Adrenal gland (tissue), 12 donors: ENCODE results near the gene ZBTB40. TPM values are rescaled to one million over a fixed set of nuclear protein-coding genes. Genes with fewer than 3 reads are reported as not detected.

ENCODE experiments used
- DNase-seq, 7 donors: peaks; one replicate each; pipeline ENCODE4 v3.0.0-alpha.2; 2019 to 2020
- H3K27ac ChIP-seq, 5 donors: fragments of 200-600 bp; sonication (generic) in 4 of 5; 1 replicate in 3 of 5; 2 replicates in 2 of 5; pipeline versions ENCODE4 v1.5.1 to v1.8.0; 2016 to 2020; ENCODE audit warnings: mild to moderate bottlenecking in 1 of 5
- H3K27me3 ChIP-seq: fragments of 200-600 bp; 2 replicates; pipeline ENCODE4 v1.8.0; 2021
- H3K36me3 ChIP-seq, 2 donors: fragments of 200-600 bp; replicated peaks in 1 of 2; 1 replicate in 1 of 2; 2 replicates in 1 of 2; pipeline versions ENCODE4 v1.5.1 to v1.8.0; 2018 to 2022
- H3K4me1 ChIP-seq, 2 donors: fragments of 200-600 bp; replicated peaks in 1 of 2; 1 replicate in 1 of 2; 2 replicates in 1 of 2; pipeline versions ENCODE4 v1.5.1 to v1.8.0; 2018 to 2021
- H3K4me3 ChIP-seq, 4 donors: fragments of 200-600 bp; sonication (generic) in 3 of 4; one replicate each; pipeline ENCODE4 v1.5.1; 2016 to 2018
- H3K9me3 ChIP-seq, 3 donors: fragments of 200-600 bp; sonication (generic) in 1 of 3; replicated peaks in 1 of 3; 1 replicate in 2 of 3; 2 replicates in 1 of 3; pipeline versions ENCODE4 v1.5.1 to v1.8.0; 2016 to 2021
- CTCF ChIP-seq, 6 experiments: fragments of 450-650 bp in 4 of 6; fragments of 200-600 bp in 2 of 6; sonication (generic) in 1 of 6; IDR thresholded peaks; 1 replicate in 5 of 6; 2 replicates in 1 of 6; pipeline versions ENCODE4 v1.5.1 to v1.8.0; 2016 to 2021; ENCODE audit warnings: antibody characterized with exemption in 6 of 6, mild to moderate bottlenecking in 2 of 6, moderate library complexity in 1 of 6
- POLR2A ChIP-seq, 2 donors: fragments of 450-650 bp; IDR thresholded peaks; one replicate each; pipeline ENCODE4 v1.6.1; 2017; ENCODE audit warnings: antibody characterized with exemption in 2 of 2, mild to moderate bottlenecking in 2 of 2, moderate library complexity in 1 of 2
- WGBS, 4 donors: extraction: QIAGEN DNeasy Blood & Tissue Kit in 2 of 4; methylation state at CpG; one replicate each; pipeline versions ENCODE4 v1.1.5 to v1.1.7; 2013 to 2017; 5-methylcytosine and 5-hydroxymethylcytosine counted together
- intact Hi-C, 2 donors: fragments of 100-400 bp; cut with DNase I; formaldehyde crosslinking; loops; one replicate each; pipeline versions ENCODE4 v1.14.1 to v1.15.0; 2022 to 2023
- polyA plus RNA-seq, 3 donors: library from polyadenylated mRNA; stranded (reverse); fragments of 200-250 nt in 2 of 3; fragments of 350-450 nt in 1 of 3; fragmentation: Illumina TruSeq in 1 of 3; extraction: RNeasy Lipid Tissue Mini Kit (QIAGEN cat#74804) in 1 of 3; gene quantifications; one replicate each; pipeline ENCODE4 v1.2.3, GENCODE V29; 2013 to 2014
- total RNA-seq, 9 donors: library from RNA; depleted of rRNA in 4 of 9; stranded (reverse); fragments of >200 nt in 4 of 9; fragments of 120-200 nt in 1 of 9; fragmentation: NEBNext Ultra II Directional in 1 of 9; extraction: Animal tissue kit (Norgen Biotek cat#: 25700) in 1 of 9; gene quantifications; one replicate each; pipeline versions ENCODE4 v1.1.0 to v1.2.4, GENCODE V29; 2013 to 2023
- donor health status: healthy with polysubstance abuse.
- donor health status: Bipolar disorder and iron deficiency.
- donor health status: DM: yes; HTN: yes; CAD: no.
- donor health status: DM: no; HTN: no; CAD: no.
- donor health status: DM: no; HTN: no; CAD: no.
- donor health status: DM: yes; HTN: yes; CAD: no.

Gene ZBTB40
- total and polyA plus RNA-seq, 12 donors = 17.1 to 45.7 (median 27.7) TPM

- Histone ChIP-seq H3K4me1 (peaks cover 9 to 13% of the 10 kb centered on the region in 2 donors), H3K9me3 (no peaks in the 10 kb centered on the region), H3K27ac (no peak overlapping the region), H3K27me3 (no peaks in the 10 kb centered on the region), H3K36me3 (no peaks in the 10 kb centered on the region), H3K4me3 (no peak overlapping the region)
- 49 to 56% (median 53%) methylated on average over 11 to 13 of the region's 13 CpGs for WGBS, 4 donors
- peak in 3 of 7 donors; percentile 47 to 50 (median 49) for DNase-seq
- TF ChIP-seq CTCF (IDR thresholded peaks at IDR 0.05) (no peak), POLR2A (IDR thresholded peaks at IDR 0.05) (no peak)
- intact Hi-C loops = no loop called here
These were observed 85.9 kb downstream of the ZBTB40 start for GRCh38 chr1:22537441-22538139.

- no peak for DNase-seq
- Histone ChIP-seq H3K4me3 (no peak overlapping the region), H3K27me3 (no peaks in the 10 kb centered on the region), H3K36me3 (no peaks in the 10 kb centered on the region), H3K9me3 (no peaks in the 10 kb centered on the region), H3K27ac (no peak overlapping the region), H3K4me1 (peaks cover 9 to 13% of the 10 kb centered on the region in 2 donors)
- whole genome bisulfite sequencing, 4 donors = 83 to 94% (median 84%) methylated on average over 16 of the region's 16 CpGs
- TF ChIP-seq CTCF (IDR thresholded peaks at IDR 0.05) (no peak), POLR2A (IDR thresholded peaks at IDR 0.05) (no peak)
- intact Hi-C loops = no loop called here
These were observed 88.0 kb downstream of the ZBTB40 start for GRCh38 chr1:22539510-22540118.

GRCh38 chr1:22540337-22540736, 88.7 kb downstream of the ZBTB40 start:
- 61 to 69% (median 64%) methylated on average over 5 of the region's 5 CpGs for WGBS, 4 donors
- DNase-seq = no peak
- H3K27me3 ChIP-seq = no peaks in the 10 kb centered on the region
- H3K27ac ChIP-seq = no peak overlapping the region
- peaks cover 9 to 13% of the 10 kb centered on the region in 2 donors for H3K4me1 ChIP-seq
- intact Hi-C loops = no loop called here
- no peak overlapping the region for H3K4me3 ChIP-seq
- TF ChIP-seq CTCF (IDR thresholded peaks at IDR 0.05) = no peak
- TF ChIP-seq POLR2A (IDR thresholded peaks at IDR 0.05) = no peak
- H3K36me3 ChIP-seq = no peaks in the 10 kb centered on the region
- H3K9me3 ChIP-seq = no peaks in the 10 kb centered on the region

- Histone ChIP-seq H3K36me3 (no peaks in the 10 kb centered on the region), H3K27me3 (no peaks in the 10 kb centered on the region), H3K4me3 (no peak overlapping the region), H3K9me3 (no peaks in the 10 kb centered on the region), H3K4me1 (peaks cover 0 to under 1% of the 10 kb centered on the region in 2 donors), H3K27ac (no peak overlapping the region)
- 71 to 85% (median 77%) methylated on average over 6 to 9 of the region's 9 CpGs for WGBS, 4 donors
- intact Hi-C loops = no loop called here
- no peak for DNase-seq
- TF ChIP-seq POLR2A (IDR thresholded peaks at IDR 0.05) (no peak), CTCF (IDR thresholded peaks at IDR 0.05) (no peak)
These were observed 91.2 kb downstream of the ZBTB40 start for GRCh38 chr1:22542886-22543285.
